ENCODE measurements around the gene TPBGL. TPM values are rescaled to one million over a fixed set of nuclear protein-coding genes. Genes with fewer than 3 reads are reported as not detected.

The TPBGL gene
- total and polyA plus RNA-seq, 4 donors: 0.11 to 0.58 (median 0.33) TPM

DNA sequence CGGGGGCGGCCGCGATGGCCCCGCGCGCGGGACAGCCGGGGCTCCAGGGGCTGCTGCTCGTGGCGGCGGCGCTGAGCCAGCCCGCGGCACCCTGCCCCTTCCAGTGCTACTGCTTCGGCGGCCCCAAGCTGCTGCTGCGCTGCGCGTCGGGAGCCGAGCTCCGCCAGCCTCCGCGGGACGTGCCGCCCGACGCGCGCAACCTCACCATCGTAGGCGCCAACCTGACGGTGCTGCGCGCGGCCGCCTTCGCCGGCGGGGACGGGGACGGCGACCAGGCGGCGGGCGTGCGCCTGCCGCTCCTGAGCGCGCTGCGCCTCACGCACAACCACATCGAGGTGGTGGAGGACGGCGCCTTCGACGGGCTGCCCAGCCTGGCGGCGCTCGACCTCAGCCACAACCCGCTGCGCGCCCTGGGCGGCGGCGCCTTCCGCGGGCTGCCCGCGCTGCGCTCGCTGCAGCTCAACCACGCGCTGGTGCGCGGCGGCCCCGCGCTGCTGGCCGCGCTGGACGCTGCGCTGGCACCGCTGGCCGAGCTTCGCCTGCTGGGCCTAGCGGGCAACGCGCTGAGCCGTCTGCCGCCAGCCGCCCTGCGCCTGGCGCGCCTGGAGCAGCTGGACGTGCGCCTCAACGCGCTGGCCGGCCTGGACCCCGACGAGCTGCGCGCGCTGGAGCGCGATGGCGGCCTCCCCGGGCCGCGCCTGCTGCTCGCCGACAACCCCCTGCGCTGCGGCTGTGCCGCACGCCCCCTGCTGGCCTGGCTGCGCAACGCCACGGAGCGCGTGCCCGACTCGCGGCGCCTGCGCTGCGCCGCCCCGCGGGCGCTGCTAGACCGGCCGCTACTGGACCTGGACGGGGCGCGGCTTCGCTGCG is 697 bp downstream of the TPBGL start:
- H3K4me3 ChIP-seq: peak overlapping the region; percentile 33
- no peaks in the 10 kb centered on the region for H3K9me3 ChIP-seq (ENCODE audit: control insufficient read depth in 4 of 4, insufficient read depth in 3 of 4, low read length in 3 of 4)
- ATAC-seq (ENCODE audit: insufficient read depth, low FRiP score) (peak; percentile 99), DNase-seq (peak; percentile 85 to 92 (median 92))
- H3K36me3 ChIP-seq (ENCODE audit: control insufficient read depth in 4 of 4, insufficient read depth in 4 of 4, low read length in 4 of 4): no peaks in the 10 kb centered on the region
- TF ChIP-seq, protein P1, sequence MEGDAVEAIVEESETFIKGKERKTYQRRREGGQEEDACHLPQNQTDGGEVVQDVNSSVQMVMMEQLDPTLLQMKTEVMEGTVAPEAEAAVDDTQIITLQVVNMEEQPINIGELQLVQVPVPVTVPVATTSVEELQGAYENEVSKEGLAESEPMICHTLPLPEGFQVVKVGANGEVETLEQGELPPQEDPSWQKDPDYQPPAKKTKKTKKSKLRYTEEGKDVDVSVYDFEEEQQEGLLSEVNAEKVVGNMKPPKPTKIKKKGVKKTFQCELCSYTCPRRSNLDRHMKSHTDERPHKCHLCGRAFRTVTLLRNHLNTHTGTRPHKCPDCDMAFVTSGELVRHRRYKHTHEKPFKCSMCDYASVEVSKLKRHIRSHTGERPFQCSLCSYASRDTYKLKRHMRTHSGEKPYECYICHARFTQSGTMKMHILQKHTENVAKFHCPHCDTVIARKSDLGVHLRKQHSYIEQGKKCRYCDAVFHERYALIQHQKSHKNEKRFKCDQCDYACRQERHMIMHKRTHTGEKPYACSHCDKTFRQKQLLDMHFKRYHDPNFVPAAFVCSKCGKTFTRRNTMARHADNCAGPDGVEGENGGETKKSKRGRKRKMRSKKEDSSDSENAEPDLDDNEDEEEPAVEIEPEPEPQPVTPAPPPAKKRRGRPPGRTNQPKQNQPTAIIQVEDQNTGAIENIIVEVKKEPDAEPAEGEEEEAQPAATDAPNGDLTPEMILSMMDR (IDR thresholded peaks at IDR 0.05; ENCODE audit: control extremely low read depth, extremely low read depth): peak; percentile 99
- H3K9ac ChIP-seq (ENCODE audit: insufficient read depth in 1 of 2, low read length in 2 of 2): no peak overlapping the region
- H3K4me1 ChIP-seq (ENCODE audit: control insufficient read depth in 5 of 5, insufficient read depth in 5 of 5, low read length in 5 of 5): peaks cover 0 to 6% (median 0%) of the 10 kb centered on the region in 5 donors
- 0 to 1% methylated on average over 99 to 140 of the region's 140 CpGs for WGBS, 2 donors
- no peak overlapping the region for H3K27ac ChIP-seq (ENCODE audit: low read depth in 1 of 2, low read length in 1 of 2)
- H3K27me3 ChIP-seq (ENCODE audit: control insufficient read depth in 3 of 3, insufficient read depth in 3 of 3, low read length in 2 of 3): peaks cover 3 to 56% (median 37%) of the 10 kb centered on the region in 3 donors

DNA sequence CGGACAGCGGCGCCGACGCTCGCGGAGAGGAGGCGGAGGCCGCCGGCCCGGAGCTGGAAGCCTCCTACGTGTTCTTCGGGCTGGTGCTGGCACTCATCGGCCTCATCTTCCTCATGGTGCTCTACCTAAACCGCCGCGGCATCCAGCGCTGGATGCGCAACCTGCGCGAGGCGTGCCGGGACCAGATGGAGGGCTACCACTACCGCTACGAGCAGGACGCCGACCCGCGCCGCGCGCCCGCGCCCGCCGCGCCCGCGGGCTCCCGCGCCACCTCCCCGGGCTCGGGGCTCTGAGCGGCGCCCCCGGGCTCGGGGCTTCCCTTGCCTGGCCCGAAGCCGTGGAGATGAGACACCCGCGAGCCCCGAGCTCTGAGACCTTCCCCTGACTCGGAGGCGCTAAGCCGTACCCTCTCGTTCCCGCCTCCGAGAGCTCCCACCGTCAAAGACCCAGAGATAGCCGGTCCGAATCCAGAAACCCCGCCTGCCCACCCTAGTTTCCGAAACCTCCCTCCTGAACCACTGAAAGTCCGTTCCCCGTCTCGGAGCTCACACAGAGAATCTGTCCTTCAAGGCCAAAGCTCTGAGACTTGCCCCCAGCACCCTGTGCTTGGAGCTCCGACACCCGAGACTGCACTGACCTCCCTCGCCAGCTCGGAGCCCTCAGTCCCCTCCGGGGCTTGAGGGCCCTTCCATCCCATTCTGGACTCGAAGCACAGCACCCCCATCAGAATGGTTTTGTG is 1.5 kb downstream of the TPBGL start:
- H3K27me3 ChIP-seq (ENCODE audit: control insufficient read depth in 3 of 3, insufficient read depth in 3 of 3, low read length in 2 of 3): peaks cover 3 to 56% (median 37%) of the 10 kb centered on the region in 3 donors
- whole genome bisulfite sequencing, 2 donors: 6 to 9% methylated on average over 54 to 72 of the region's 72 CpGs

DNA sequence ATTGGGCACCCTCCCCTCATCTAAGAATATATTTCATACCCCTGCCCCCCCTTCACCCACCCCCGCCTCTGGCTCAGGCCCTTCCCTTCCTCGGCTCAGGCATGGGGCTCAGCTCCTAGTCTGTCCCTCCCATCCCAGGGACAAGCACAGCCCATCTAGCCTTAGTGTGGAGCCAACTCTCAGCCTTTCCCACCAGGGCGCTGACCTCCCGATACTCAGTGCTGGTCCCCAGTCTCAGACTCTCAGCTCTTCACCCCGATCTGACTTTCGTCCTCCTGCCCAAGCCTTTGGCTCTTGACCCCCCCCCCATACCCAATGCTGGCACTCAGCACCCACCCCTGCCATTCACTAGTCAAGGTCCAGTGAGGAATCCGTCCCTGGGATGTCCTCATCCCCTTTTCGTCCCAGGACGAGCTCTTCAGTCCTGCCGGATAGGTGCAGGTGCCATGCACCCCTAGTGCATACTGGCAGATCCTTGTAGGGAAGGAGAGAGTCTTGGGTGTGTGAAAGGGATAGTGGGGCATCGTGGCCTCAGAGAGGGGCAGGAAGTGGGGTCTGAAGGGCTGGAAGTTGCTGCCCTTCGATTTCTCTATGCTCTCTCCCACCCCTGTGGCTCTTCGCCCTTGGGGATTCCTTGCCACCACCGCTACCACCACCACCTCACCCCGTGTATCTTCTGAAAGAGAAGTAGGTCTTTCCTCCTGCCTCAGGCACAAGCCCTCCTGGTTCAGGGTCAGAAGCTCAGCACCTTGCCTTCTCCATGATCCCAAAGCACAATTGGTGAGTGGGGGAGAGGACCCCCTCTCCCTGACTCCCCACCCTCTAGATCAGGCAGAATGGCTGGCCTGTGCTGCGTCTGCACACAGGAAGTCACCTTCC is 2.4 kb downstream of the TPBGL start:
- Histone ChIP-seq H3K4me1 (ENCODE audit: control insufficient read depth in 5 of 5, insufficient read depth in 5 of 5, low read length in 5 of 5) (peaks cover 0 to 6% (median 0%) of the 10 kb centered on the region in 5 donors), H3K27me3 (ENCODE audit: control insufficient read depth in 3 of 3, insufficient read depth in 3 of 3, low read length in 2 of 3) (peaks cover 3 to 50% (median 37%) of the 10 kb centered on the region in 3 donors), H3K27ac (ENCODE audit: low read depth in 1 of 2, low read length in 1 of 2) (no peak overlapping the region), H3K4me3 (no peak overlapping the region), H3K9me3 (ENCODE audit: control insufficient read depth in 4 of 4, insufficient read depth in 3 of 4, low read length in 3 of 4) (no peaks in the 10 kb centered on the region), H3K36me3 (ENCODE audit: control insufficient read depth in 4 of 4, insufficient read depth in 4 of 4, low read length in 4 of 4) (no peaks in the 10 kb centered on the region), H3K9ac (ENCODE audit: insufficient read depth in 1 of 2, low read length in 2 of 2) (no peak overlapping the region)
- TF ChIP-seq, protein P1 (IDR thresholded peaks at IDR 0.05; ENCODE audit: control extremely low read depth, extremely low read depth): no peak
- no peak for DNase-seq
- ATAC-seq (ENCODE audit: insufficient read depth, low FRiP score): no peak
- 80 to 82% methylated on average over 16 of the region's 16 CpGs for WGBS, 2 donors

More for the DNA sequence above, 1.5 kb downstream of the TPBGL start:
- peak overlapping the region; percentile 6 for H3K4me3 ChIP-seq
- H3K36me3 ChIP-seq (ENCODE audit: control insufficient read depth in 4 of 4, insufficient read depth in 4 of 4, low read length in 4 of 4): no peaks in the 10 kb centered on the region
- DNase-seq: no peak
- H3K9me3 ChIP-seq (ENCODE audit: control insufficient read depth in 4 of 4, insufficient read depth in 3 of 4, low read length in 3 of 4): no peaks in the 10 kb centered on the region
- TF ChIP-seq, protein P1 (IDR thresholded peaks at IDR 0.05; ENCODE audit: control extremely low read depth, extremely low read depth): no peak
- ATAC-seq (ENCODE audit: insufficient read depth, low FRiP score): peak; percentile 21
- H3K27ac ChIP-seq (ENCODE audit: low read depth in 1 of 2, low read length in 1 of 2): no peak overlapping the region
- peaks cover 0 to 6% (median 0%) of the 10 kb centered on the region in 5 donors for H3K4me1 ChIP-seq (ENCODE audit: control insufficient read depth in 5 of 5, insufficient read depth in 5 of 5, low read length in 5 of 5)
- no peak overlapping the region for H3K9ac ChIP-seq (ENCODE audit: insufficient read depth in 1 of 2, low read length in 2 of 2)

Data from lung (tissue), 12 donors.